CD4-positive, alpha-beta T cell treated with Interleukin-1 beta for 1 hour (primary cell): ENCODE results near the gene DNASE1.
A peak's percentile ranks its signal among the peaks of the same experiment; 100 is the strongest.
"Not testable (repeated sequence)": the region's sequence is repeated elsewhere in the genome, so short reads cannot be mapped to it uniquely, and the experiment has no call there.

ENCODE experiments used
- DNase-seq, 2 donors: peaks; one replicate each; pipeline ENCODE4 v3.0.0-alpha.2; 2020 to 2022

DNASE1 gene

GRCh38 chr16:3654249-3654991, at the start of gene DNASE1:
Gene DNASE1, plus strand, starts transcription at chr16:3654691. Its CDS starts 683 bp downstream, at chr16:3655374.
- DNase-seq, result peak; percentile 55 to 61

- DNase-seq, result no peak
These were observed 48.0 kb upstream of the DNASE1 start for GRCh38 chr16:3606441-3606840.

- no peak for DNase-seq
These were observed 47.3 kb upstream of the DNASE1 start for GRCh38 chr16:3607161-3607560.

GRCh38 chr16:3607634-3608033, 46.9 kb upstream of the DNASE1 start:
- DNase-seq, result no peak

GRCh38 chr16:3608069-3608468, 46.4 kb upstream of the DNASE1 start:
- DNase-seq, result no peak

- not testable (repeated sequence) for DNase-seq
These were observed 45.5 kb upstream of the DNASE1 start for GRCh38 chr16:3608976-3609375.

- DNase-seq, result no peak
These were observed 44.4 kb upstream of the DNASE1 start for GRCh38 chr16:3609895-3610697.

GRCh38 chr16:3610698-3611145, 43.8 kb upstream of the DNASE1 start:
- DNase-seq, result no peak

GRCh38 chr16:3611146-3611975, 43.1 kb upstream of the DNASE1 start, which contains the start of gene SLX4:
Gene SLX4, minus strand, starts transcription at chr16:3611606. Its CDS starts 2,642 bp downstream, at chr16:3608964.
- DNase-seq, result peak; percentile 92 to 94

- DNase-seq, result no peak
These were observed 41.7 kb upstream of the DNASE1 start for GRCh38 chr16:3612510-3613466.

- DNase-seq, result peak in 1 of 2 donors; percentile 15
These were observed 35.7 kb upstream of the DNASE1 start for GRCh38 chr16:3618769-3619141.

GRCh38 chr16:3623642-3624041, 30.8 kb upstream of the DNASE1 start:
- no peak for DNase-seq

- DNase-seq, result no peak
These were observed 29.2 kb upstream of the DNASE1 start for GRCh38 chr16:3625331-3625730.

GRCh38 chr16:3625911-3626732, 28.4 kb upstream of the DNASE1 start:
- peak in 1 of 2 donors; percentile 20 for DNase-seq

GRCh38 chr16:3637371-3637923, 17.0 kb upstream of the DNASE1 start:
- DNase-seq, result peak; percentile 9 to 15

GRCh38 chr16:3638916-3639644, 15.4 kb upstream of the DNASE1 start:
- DNase-seq, result no peak

GRCh38 chr16:3640207-3640606, 14.3 kb upstream of the DNASE1 start:
- no peak for DNase-seq

GRCh38 chr16:3640632-3641501, 13.6 kb upstream of the DNASE1 start:
- no peak for DNase-seq
